ENCODE measurements around the gene OSBP2. TPM values are rescaled to one million over a fixed set of nuclear protein-coding genes. Genes with fewer than 3 reads are reported as not detected.
"Not testable (repeated sequence)": the region's sequence is repeated elsewhere in the genome, so short reads cannot be mapped to it uniquely, and the experiment has no call there.

The OSBP2 gene
- total RNA-seq, 2 donors from 2014 or later: 3.1 to 16.7 TPM

GRCh38 chr22:30749849-30750248 is 55.2 kb downstream of the OSBP2 start:
- Mint-ChIP-seq H3K36me3 (ENCODE audit: low read depth) (no peaks in the 10 kb centered on the region), H3K9me3 (no peaks in the 10 kb centered on the region), H3K27me3 (no peaks in the 10 kb centered on the region), H3K27ac (no peak overlapping the region), H3K4me1 (peaks cover 11% of the 10 kb centered on the region), H3K4me3 (no peak overlapping the region)
- no peak for ATAC-seq (replicated peaks)

DNA sequence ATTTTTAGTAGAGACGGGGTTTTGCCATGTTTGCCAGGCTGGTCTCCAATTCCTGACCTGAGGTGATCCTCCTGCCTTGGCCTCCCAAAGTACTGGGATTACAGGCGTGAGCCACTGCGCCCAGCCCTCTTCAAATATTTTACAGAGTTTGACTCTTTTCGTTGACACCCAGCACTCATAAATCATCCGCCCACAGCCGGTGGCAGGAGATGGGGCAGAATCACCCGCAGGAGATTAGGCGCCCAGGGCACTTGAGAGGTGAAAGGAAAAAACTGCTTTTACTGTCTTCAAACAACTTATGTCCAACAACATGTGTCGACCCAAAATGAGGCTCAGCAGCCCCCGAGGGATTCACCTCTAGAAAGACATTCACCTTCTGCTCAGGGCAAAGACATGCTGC is 56.9 kb downstream of the OSBP2 start:
- H3K9me3 Mint-ChIP-seq: no peaks in the 10 kb centered on the region
- H3K27ac Mint-ChIP-seq: no peak overlapping the region
- peaks cover 4% of the 10 kb centered on the region for H3K4me1 Mint-ChIP-seq
- no peak for ATAC-seq (replicated peaks)
- no peaks in the 10 kb centered on the region for H3K36me3 Mint-ChIP-seq (ENCODE audit: low read depth)
- no peak overlapping the region for H3K4me3 Mint-ChIP-seq
- H3K27me3 Mint-ChIP-seq: no peaks in the 10 kb centered on the region

- H3K36me3 Mint-ChIP-seq (ENCODE audit: low read depth): no peaks in the 10 kb centered on the region
- H3K27me3 Mint-ChIP-seq: peaks cover 4% of the 10 kb centered on the region
- H3K27ac Mint-ChIP-seq: no peak overlapping the region
- no peaks in the 10 kb centered on the region for H3K4me1 Mint-ChIP-seq
- no peaks in the 10 kb centered on the region for H3K9me3 Mint-ChIP-seq
- ATAC-seq (replicated peaks): no peak
- no peak overlapping the region for H3K4me3 Mint-ChIP-seq
Observed at GRCh38 chr22:30752771-30753170, 58.1 kb downstream of the OSBP2 start.

GRCh38 chr22:30753701-30754100 is 59.0 kb downstream of the OSBP2 start:
- H3K4me1 Mint-ChIP-seq: no peaks in the 10 kb centered on the region
- no peak overlapping the region for H3K27ac Mint-ChIP-seq
- H3K27me3 Mint-ChIP-seq: peaks cover 4% of the 10 kb centered on the region
- no peak overlapping the region for H3K4me3 Mint-ChIP-seq
- H3K9me3 Mint-ChIP-seq: no peaks in the 10 kb centered on the region
- H3K36me3 Mint-ChIP-seq (ENCODE audit: low read depth): no peaks in the 10 kb centered on the region
- ATAC-seq (replicated peaks): no peak

DNA sequence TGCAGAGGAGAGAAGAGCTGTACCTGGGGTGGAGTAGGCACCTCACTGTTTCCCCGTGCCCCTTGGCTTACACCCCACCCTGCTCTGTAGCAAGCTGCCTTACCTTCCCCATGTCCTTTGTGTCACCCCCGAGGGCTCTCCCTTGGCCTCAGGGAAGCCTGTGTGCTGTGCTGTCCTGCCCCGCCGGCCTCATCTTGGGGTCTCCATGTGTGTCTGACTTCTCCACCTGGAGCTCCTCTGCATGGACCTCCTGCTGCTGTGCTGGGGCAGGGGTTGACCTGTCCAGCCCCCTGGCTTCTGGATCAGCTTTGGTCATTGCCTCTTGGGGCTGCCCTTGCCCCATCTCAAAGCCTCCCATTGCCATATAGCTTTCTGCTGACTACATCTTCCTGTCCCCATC is 59.8 kb downstream of the OSBP2 start:
- no peak for ATAC-seq (replicated peaks)
- Mint-ChIP-seq H3K36me3 (ENCODE audit: low read depth) (no peaks in the 10 kb centered on the region), H3K4me1 (no peaks in the 10 kb centered on the region), H3K9me3 (no peaks in the 10 kb centered on the region), H3K27me3 (peaks cover 4% of the 10 kb centered on the region), H3K27ac (peak overlapping the region; percentile 24), H3K4me3 (no peak overlapping the region)

DNA sequence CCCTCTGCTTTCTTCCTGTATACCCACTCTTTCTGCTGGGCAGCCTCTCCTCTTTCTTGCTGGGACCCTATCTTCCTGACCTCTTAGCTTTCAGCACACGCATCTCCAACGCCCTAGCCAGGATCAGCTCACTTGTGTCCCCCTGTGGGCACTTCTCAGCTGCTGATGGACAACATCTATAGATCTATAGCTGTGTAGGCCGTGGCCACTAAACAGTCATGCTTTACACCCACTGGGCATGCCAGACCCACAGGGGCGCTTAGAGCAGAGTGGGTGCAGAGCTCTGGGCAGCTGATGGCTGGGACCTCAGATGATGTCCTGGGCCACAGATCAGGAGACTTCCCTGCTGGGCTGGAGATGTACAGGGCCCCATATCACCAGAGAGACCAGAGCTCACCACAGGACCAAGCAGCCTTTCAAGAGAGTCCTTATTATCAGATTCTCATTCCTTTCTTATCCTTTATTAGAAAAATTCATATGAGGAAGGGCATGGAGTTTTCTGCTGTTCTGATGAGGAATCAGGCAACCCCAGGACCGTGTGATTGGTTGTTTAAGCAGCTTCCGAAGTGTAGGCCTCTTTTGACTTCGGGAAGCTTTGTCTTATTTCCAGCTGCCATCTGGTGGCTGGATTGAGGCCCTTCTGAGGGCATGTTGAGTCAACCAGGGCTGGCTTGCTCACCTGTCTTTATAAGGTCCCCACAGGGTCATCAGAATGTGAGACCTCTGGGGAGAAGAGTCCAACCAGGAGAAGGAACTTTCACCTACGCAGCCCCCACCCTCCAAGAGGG is 60.5 kb downstream of the OSBP2 start:
- Mint-ChIP-seq H3K27me3 (peaks cover 4% of the 10 kb centered on the region), H3K4me1 (no peaks in the 10 kb centered on the region), H3K9me3 (no peaks in the 10 kb centered on the region), H3K36me3 (ENCODE audit: low read depth) (no peaks in the 10 kb centered on the region), H3K4me3 (no peak overlapping the region), H3K27ac (peak overlapping the region; percentile 24)
- peak; percentile 89 for ATAC-seq (replicated peaks)

GRCh38 chr22:30755759-30756124 is 61.1 kb downstream of the OSBP2 start:
- Mint-ChIP-seq H3K27ac (peak overlapping the region; percentile 24), H3K4me1 (no peaks in the 10 kb centered on the region), H3K4me3 (no peak overlapping the region), H3K9me3 (no peaks in the 10 kb centered on the region), H3K36me3 (ENCODE audit: low read depth) (no peaks in the 10 kb centered on the region), H3K27me3 (peaks cover 4% of the 10 kb centered on the region)
- peak; percentile 7 for ATAC-seq (replicated peaks)

DNA sequence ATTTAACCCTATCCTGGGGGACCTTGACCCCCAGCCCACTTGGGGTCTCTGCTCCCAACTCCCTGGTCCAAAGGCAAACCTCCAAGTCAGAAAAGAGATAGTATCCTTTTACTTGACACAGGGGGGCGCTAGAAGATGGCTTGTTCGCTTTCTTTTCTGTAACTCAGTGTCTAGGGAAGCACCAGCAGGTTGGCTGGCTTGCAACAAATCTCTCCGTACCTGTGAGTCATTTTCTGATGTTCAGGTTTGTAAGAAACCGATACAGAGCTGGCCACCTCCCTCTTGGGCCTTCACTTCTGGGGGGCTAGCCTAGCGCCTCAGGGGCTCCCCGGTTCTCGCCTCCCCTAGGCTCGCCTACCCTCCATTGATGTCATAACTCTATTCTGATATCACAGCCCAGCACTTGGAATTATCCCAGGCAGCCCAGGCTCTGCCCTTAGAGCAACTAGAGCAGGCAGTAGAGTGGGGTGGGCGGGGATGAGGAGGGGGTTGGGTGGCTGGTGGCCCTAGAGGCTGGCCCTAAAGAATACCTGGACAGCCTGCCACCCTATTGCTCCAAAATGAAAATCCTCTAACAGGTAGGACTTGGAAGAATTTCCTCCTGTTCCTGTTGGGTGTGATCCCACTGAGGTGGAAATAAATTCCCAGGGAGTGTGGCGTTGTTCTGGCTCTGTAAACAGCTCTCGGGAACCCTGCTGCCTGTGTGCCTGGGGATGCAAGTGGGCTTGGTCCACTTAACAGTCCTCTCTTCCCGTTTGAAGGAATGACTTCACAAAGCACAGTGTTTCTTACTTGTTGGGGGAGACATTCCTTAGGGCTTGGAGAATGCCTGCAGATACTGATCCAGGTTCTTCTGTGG is 69.4 kb downstream of the OSBP2 start:
- peak; percentile 83 for ATAC-seq (replicated peaks)
- H3K9me3 Mint-ChIP-seq: no peaks in the 10 kb centered on the region
- no peaks in the 10 kb centered on the region for H3K27me3 Mint-ChIP-seq
- no peaks in the 10 kb centered on the region for H3K36me3 Mint-ChIP-seq (ENCODE audit: low read depth)
- H3K4me1 Mint-ChIP-seq: no peaks in the 10 kb centered on the region
- H3K4me3 Mint-ChIP-seq: no peak overlapping the region
- H3K27ac Mint-ChIP-seq: no peak overlapping the region

DNA sequence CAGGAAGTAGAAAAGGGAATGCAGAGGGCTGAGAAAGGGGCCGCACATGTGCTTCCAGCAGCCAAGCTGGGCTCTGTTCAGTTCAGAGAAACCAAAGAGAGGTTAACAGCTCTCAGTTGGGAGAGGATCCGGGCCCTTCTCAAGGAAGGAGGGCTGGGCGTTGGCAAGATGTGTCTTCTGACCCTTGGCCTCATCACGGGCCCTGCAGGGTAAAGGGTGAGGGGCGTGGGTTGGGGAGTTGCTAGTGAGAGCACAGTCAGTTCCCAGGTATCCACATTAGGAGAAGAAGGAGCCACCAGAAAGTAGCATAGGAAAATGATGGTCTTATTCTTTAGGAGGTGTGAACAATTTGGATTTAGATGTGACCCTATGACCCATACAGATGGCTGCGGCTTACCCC is 73.0 kb downstream of the OSBP2 start:
- no peak overlapping the region for H3K27ac Mint-ChIP-seq
- H3K4me1 Mint-ChIP-seq: no peaks in the 10 kb centered on the region
- H3K36me3 Mint-ChIP-seq (ENCODE audit: low read depth): no peaks in the 10 kb centered on the region
- H3K4me3 Mint-ChIP-seq: no peak overlapping the region
- H3K27me3 Mint-ChIP-seq: no peaks in the 10 kb centered on the region
- ATAC-seq (replicated peaks): no peak
- no peaks in the 10 kb centered on the region for H3K9me3 Mint-ChIP-seq

DNA sequence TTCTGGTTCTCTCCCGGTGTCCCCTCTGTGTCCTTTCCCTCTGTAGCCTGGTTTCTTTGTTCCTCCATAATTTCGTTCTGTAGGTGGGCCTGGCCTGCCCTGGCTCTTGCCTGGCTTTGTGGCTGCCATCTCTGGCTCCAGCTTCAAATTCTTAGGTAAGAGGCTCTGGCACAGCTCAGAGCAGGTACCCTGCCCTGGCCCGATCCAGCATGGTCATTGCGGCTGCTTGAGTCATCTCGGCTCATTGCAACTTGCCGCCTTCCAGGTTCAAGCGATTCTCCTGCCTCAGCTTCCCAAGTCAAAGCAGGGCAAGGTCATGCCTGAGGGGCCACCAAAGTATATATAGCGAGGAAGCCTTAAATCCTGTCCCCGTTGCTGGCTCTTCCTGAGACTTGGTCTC is 76.0 kb downstream of the OSBP2 start:
- no peaks in the 10 kb centered on the region for H3K4me1 Mint-ChIP-seq
- no peaks in the 10 kb centered on the region for H3K27me3 Mint-ChIP-seq
- H3K4me3 Mint-ChIP-seq: no peak overlapping the region
- H3K9me3 Mint-ChIP-seq: no peaks in the 10 kb centered on the region
- no peak for ATAC-seq (replicated peaks)
- no peaks in the 10 kb centered on the region for H3K36me3 Mint-ChIP-seq (ENCODE audit: low read depth)
- no peak overlapping the region for H3K27ac Mint-ChIP-seq

GRCh38 chr22:30773919-30774318 is 79.2 kb downstream of the OSBP2 start:
- H3K9me3 Mint-ChIP-seq: peaks cover 5% of the 10 kb centered on the region
- no peak for ATAC-seq (replicated peaks)
- no peak overlapping the region for H3K27ac Mint-ChIP-seq
- no peak overlapping the region for H3K4me3 Mint-ChIP-seq
- H3K4me1 Mint-ChIP-seq: peaks cover 4% of the 10 kb centered on the region
- H3K27me3 Mint-ChIP-seq: no peaks in the 10 kb centered on the region
- no peaks in the 10 kb centered on the region for H3K36me3 Mint-ChIP-seq (ENCODE audit: low read depth)

GRCh38 chr22:30774566-30774965 is 79.9 kb downstream of the OSBP2 start:
- no peak overlapping the region for H3K27ac Mint-ChIP-seq
- peaks cover 5% of the 10 kb centered on the region for H3K9me3 Mint-ChIP-seq
- H3K36me3 Mint-ChIP-seq (ENCODE audit: low read depth): no peaks in the 10 kb centered on the region
- no peaks in the 10 kb centered on the region for H3K27me3 Mint-ChIP-seq
- no peak for ATAC-seq (replicated peaks)
- H3K4me1 Mint-ChIP-seq: peaks cover 4% of the 10 kb centered on the region
- no peak overlapping the region for H3K4me3 Mint-ChIP-seq

DNA sequence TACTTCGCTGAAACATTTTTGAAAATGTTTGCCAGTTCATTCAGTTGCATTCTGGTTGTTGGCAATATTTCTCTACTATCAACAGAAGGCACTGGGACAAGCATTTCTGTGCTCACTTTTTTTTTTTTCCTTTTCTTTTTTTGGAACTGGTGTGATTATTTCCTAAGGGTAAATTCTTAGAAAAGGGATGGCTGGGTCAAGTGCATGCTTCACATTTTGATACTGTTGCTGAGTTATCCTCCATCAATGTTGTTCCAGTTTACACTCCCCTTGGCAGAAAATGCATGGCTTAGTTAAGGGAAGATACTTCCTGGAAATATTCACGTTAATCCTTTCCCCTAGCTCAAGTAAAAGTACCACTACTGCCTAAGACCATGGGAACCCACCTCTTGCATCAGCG is 81.8 kb downstream of the OSBP2 start:
- Mint-ChIP-seq H3K4me3 (no peak overlapping the region), H3K27ac (no peak overlapping the region), H3K9me3 (peaks cover 5% of the 10 kb centered on the region), H3K36me3 (ENCODE audit: low read depth) (no peaks in the 10 kb centered on the region), H3K27me3 (no peaks in the 10 kb centered on the region), H3K4me1 (peaks cover 4% of the 10 kb centered on the region)
- ATAC-seq (replicated peaks): no peak

DNA sequence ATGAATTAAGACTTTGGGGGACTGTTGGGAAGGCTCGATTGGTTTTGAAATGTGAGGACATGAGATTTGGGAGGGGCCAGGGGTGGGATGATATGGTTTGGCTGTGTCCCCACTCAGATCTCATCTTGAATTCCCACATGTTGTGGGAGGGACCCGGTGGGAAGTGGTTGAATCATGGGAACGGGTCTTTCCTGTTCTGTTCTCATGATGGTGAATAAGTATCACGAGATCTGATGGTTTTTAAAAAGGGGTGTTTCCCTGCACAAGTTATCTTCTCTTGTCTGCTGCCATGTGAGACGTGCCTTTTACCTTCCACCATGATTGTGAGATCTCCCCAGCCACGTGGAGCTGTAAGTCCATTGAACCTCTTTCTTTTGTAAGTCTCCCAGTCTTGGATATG is 82.5 kb downstream of the OSBP2 start:
- ATAC-seq (replicated peaks); H3K27me3 Mint-ChIP-seq; H3K9me3 Mint-ChIP-seq; H3K27ac Mint-ChIP-seq; H3K4me3 Mint-ChIP-seq; H3K4me1 Mint-ChIP-seq; H3K36me3 Mint-ChIP-seq (ENCODE audit: low read depth): not testable (repeated sequence)

DNA sequence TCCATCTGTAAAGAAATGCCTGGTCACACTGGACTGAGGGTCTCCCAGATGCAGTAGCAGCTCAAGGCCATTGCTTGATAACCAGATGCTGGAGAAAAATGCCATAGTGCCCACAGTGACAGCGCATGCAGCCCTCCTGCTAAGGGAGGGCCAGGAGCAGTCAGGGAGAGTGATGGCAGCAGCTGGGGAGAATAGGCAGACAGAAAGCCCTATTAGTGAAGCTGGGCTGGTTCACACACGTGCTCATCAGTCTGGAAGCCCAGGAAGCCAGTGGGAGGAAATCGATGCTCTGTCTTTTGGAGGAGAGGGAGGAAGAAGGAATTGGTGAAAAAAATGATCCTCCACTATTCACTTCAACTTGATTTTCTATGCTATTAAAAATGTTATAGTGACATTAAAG is 82.9 kb downstream of the OSBP2 start:
- ATAC-seq (replicated peaks): no peak
- no peaks in the 10 kb centered on the region for H3K36me3 Mint-ChIP-seq (ENCODE audit: low read depth)
- H3K9me3 Mint-ChIP-seq: peaks cover 5% of the 10 kb centered on the region

More for the DNA sequence above, 82.9 kb downstream of the OSBP2 start:
- no peak overlapping the region for H3K27ac Mint-ChIP-seq
- no peak overlapping the region for H3K4me3 Mint-ChIP-seq
- H3K27me3 Mint-ChIP-seq: peaks cover 3% of the 10 kb centered on the region
- peaks cover 4% of the 10 kb centered on the region for H3K4me1 Mint-ChIP-seq
